ENCODE results near the gene RASSF1. TPM values are rescaled to one million over a fixed set of nuclear protein-coding genes. Genes with fewer than 3 reads are reported as not detected.

The RASSF1 gene
- total and polyA plus RNA-seq, 2 of the 13 experiments (the other 11 are each of a cell fraction or from before 2014, with no cell fraction given), result 10.2 to 27.5 TPM

DNA sequence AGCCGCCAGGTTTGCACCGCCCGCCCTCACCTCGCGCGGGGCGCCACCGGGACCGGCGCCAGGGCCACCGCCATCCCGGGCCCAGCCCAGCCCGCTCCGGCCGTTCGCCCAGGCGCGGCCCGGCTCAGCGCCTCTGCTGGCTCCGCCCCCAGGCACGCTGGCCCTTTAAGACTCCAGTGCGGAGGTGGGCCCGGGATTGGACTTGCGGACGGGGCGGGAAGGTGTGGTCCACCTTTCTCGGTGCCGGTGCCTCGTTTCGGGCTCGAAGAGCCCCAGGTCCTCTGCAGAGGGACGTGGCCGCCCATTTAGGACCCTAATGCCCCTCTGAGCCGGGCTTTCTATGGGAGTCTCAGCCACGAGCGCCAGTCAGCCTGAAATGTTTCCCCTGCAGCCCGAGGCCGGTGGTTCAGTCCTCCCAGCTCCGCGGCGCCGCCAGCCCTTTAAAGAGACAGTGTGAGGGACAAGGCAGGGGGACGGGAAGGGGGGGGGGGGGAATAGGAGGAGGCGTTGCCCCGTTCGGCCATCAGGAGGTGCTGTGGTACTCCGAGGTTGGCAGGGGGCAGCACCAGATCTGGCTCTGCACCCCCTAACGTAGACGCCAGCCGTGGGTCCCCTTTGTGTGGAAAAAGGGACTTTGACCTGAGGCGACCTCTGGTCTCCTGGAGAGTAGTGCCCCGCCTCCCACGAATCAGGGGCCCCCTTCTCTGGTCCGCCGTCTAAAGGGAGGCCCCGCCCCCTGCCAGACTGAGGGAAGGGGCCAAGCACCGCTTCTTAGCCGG lies 19.1 kb downstream of the RASSF1 start (continued):
- TF ChIP-seq, protein P1, sequence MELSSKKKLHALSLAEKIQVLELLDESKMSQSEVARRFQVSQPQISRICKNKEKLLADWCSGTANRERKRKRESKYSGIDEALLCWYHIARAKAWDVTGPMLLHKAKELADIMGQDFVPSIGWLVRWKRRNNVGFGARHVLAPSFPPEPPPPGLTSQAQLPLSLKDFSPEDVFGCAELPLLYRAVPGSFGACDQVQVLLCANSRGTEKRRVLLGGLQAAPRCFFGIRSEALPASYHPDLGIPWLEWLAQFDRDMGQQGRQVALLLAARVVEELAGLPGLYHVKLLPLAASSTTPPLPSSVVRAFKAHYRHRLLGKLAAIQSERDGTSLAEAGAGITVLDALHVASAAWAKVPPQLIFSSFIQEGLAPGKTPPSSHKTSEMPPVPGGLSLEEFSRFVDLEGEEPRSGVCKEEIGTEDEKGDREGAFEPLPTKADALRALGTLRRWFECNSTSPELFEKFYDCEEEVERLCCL (CRISPR knock-in tag; IDR thresholded peaks at IDR 0.05; ENCODE audit: borderline replicate concordance), result 0 out of 2 replicates have a peak, but pooled peaks have one; percentile 79
- TF ChIP-seq HDAC1 (CRISPR knock-in tag; IDR thresholded peaks at IDR 0.05) (peak; percentile 55), IRX3 (CRISPR knock-in tag; IDR thresholded peaks at IDR 0.05; ENCODE audit: borderline replicate concordance, low read depth) (no peak), PHF5A (CRISPR knock-in tag; IDR thresholded peaks at IDR 0.05; ENCODE audit: low read depth, unreplicated experiment) (peak; percentile 15), ZBTB20 (CRISPR knock-in tag; IDR thresholded peaks at IDR 0.05; ENCODE audit: borderline replicate concordance, low read depth) (peak; percentile 58; the same call in 1 of the 2 replicates), MTF2 (CRISPR knock-in tag; IDR thresholded peaks at IDR 0.05; ENCODE audit: borderline replicate concordance) (no peak), ZNF382 (CRISPR knock-in tag; IDR thresholded peaks at IDR 0.05; ENCODE audit: borderline replicate concordance) (no peak), ZNF709 (CRISPR knock-in tag; IDR thresholded peaks at IDR 0.05) (0 out of 2 replicates have a peak, but pooled peaks have one; percentile 23), ZBTB42 (CRISPR knock-in tag; IDR thresholded peaks at IDR 0.05) (no peak), SALL1 (CRISPR knock-in tag; IDR thresholded peaks at IDR 0.05) (peak; percentile 64), CC2D1A (CRISPR knock-in tag; IDR thresholded peaks at IDR 0.05) (no peak), RBAK (CRISPR knock-in tag; IDR thresholded peaks at IDR 0.05) (0 out of 2 replicates have a peak, but pooled peaks have one; percentile 14), CBX5 (CRISPR knock-in tag; IDR thresholded peaks at IDR 0.05; ENCODE audit: borderline replicate concordance) (no peak), CCDC6 (CRISPR knock-in tag; IDR thresholded peaks at IDR 0.05) (no peak), HNRNPL (IDR thresholded peaks at IDR 0.05; ENCODE audit: low read depth, low read length) (peak; percentile 87; the same call in 1 of the 2 replicates), ZNF530 (CRISPR knock-in tag; IDR thresholded peaks at IDR 0.05; ENCODE audit: low read depth) (no peak)
- TF ChIP-seq, protein P2, sequence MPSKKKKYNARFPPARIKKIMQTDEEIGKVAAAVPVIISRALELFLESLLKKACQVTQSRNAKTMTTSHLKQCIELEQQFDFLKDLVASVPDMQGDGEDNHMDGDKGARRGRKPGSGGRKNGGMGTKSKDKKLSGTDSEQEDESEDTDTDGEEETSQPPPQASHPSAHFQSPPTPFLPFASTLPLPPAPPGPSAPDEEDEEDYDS (CRISPR knock-in tag; IDR thresholded peaks at IDR 0.05), result peak; percentile 97
- TF ChIP-seq, protein P3, sequence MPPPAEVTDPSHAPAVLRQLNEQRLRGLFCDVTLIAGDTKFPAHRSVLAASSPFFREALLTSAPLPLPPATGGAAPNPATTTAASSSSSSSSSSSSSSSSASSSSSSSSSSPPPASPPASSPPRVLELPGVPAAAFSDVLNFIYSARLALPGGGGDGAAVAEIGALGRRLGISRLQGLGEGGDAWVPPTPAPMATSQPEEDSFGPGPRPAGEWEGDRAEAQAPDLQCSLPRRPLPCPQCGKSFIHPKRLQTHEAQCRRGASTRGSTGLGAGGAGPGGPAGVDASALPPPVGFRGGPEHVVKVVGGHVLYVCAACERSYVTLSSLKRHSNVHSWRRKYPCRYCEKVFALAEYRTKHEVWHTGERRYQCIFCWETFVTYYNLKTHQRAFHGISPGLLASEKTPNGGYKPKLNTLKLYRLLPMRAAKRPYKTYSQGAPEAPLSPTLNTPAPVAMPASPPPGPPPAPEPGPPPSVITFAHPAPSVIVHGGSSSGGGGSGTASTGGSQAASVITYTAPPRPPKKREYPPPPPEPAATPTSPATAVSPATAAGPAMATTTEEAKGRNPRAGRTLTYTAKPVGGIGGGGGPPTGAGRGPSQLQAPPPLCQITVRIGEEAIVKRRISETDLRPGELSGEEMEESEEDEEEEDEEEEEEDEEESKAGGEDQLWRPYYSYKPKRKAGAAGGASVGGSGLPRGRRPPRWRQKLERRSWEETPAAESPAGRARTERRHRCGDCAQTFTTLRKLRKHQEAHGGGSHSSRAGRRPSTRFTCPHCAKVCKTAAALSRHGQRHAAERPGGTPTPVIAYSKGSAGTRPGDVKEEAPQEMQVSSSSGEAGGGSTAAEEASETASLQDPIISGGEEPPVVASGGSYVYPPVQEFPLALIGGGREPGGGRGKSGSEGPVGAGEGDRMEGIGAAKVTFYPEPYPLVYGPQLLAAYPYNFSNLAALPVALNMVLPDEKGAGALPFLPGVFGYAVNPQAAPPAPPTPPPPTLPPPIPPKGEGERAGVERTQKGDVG (CRISPR knock-in tag; IDR thresholded peaks at IDR 0.05; ENCODE audit: borderline replicate concordance), result no peak
- TF ChIP-seq, protein P4, sequence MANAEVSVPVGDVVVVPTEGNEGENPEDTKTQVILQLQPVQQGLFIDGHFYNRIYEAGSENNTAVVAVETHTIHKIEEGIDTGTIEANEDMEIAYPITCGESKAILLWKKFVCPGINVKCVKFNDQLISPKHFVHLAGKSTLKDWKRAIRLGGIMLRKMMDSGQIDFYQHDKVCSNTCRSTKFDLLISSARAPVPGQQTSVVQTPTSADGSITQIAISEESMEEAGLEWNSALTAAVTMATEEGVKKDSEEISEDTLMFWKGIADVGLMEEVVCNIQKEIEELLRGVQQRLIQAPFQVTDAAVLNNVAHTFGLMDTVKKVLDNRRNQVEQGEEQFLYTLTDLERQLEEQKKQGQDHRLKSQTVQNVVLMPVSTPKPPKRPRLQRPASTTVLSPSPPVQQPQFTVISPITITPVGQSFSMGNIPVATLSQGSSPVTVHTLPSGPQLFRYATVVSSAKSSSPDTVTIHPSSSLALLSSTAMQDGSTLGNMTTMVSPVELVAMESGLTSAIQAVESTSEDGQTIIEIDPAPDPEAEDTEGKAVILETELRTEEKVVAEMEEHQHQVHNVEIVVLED (CRISPR knock-in tag; IDR thresholded peaks at IDR 0.05; ENCODE audit: borderline replicate concordance), result peak; percentile 45; the same call in 1 of the 2 replicates
